Gastroesophageal sphincter (tissue), 3 donors: Measurements from ENCODE around the gene KRTAP5-3.
A peak's percentile ranks its signal among the peaks of the same experiment; 100 is the strongest.

Experiments
- CTCF ChIP-seq, 4 experiments: fragments of 200-600 bp in 2 of 4; fragments of 450-650 bp in 2 of 4; sonication (generic) in 1 of 4; IDR thresholded peaks; one replicate each; pipeline ENCODE4 v1.5.1; 2017 to 2019; ENCODE audit warnings: antibody characterized with exemption in 4 of 4, mild to moderate bottlenecking in 2 of 4, moderate library complexity in 2 of 4
- EP300 ChIP-seq: sonication (generic); formaldehyde crosslinking; IDR thresholded peaks from one replicate; pipeline ENCODE4 v1.6.1; 2017; ENCODE audit warnings: antibody characterized with exemption, mild to moderate bottlenecking
- POLR2A ChIP-seq, 2 donors: fragments of 450-650 bp; IDR thresholded peaks; one replicate each; pipeline ENCODE4 v1.6.1; 2017; ENCODE audit warnings: antibody characterized with exemption in 2 of 2, mild to moderate bottlenecking in 2 of 2, moderate library complexity in 1 of 2
- POLR2AphosphoS5 ChIP-seq: sonication (generic); formaldehyde crosslinking; IDR thresholded peaks from one replicate; pipeline ENCODE4 v1.6.1; 2017; ENCODE audit warnings: antibody characterized with exemption

DNA sequence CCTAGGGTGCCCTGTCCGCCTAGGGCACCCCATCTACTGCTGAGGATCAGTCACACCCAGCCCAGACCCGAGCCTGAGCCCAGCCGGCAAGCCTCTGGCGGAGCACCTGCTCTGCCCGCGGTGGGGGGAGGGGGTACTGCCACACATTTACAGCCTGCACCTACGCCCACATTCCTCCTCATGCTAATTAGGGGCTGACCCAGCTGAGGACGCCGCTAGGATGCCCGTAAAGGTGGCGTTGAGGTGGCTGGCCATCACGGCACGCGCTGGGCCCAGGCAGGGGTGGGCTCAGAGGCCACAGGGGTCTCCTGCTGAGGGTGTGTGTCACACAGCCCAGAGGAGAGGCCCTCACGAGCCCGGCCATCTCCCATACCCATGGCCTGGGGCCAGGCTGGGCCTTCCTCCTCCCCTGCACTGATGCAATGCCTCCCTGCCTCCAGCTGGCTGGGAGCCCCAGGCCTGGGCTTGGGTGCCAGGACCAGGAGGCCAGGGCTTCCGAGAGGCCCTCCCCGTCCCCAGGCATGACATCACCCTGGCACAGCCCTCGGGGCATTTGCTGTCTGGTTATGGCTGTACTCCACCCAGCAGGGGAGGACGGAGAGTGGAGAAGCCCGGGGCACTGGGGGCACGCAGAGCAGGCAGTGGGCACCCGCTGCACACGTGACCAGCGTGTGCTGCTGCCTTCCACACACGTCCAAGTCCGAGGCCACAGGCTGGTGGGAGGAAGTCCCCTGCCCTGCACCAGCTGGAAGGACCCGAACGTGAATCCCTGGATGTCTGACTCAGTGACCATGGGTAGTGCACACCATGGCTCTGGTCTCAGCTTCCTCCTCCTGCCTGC is 48.9 kb downstream of the KRTAP5-3 start:
- peak in 2 of 4 experiments; percentile 9 to 18 for TF ChIP-seq CTCF (IDR thresholded peaks at IDR 0.05)
- peak; percentile 97 for TF ChIP-seq POLR2AphosphoS5
- no peak for TF ChIP-seq EP300
- TF ChIP-seq POLR2A (IDR thresholded peaks at IDR 0.05): peak in 1 of 2 donors; percentile 21
